GM21717 (cell line): Measurements from ENCODE around the gene SPATA32.
"Not testable (repeated sequence)": the region's sequence is repeated elsewhere in the genome, so short reads cannot be mapped to it uniquely, and the experiment has no call there.

ENCODE experiments used
- ATAC-seq: cut with Tn5 transposase; IDR thresholded peaks from one replicate; pipeline ENCODE4 v1.9.1; 2021; ENCODE audit warnings: mild to moderate bottlenecking, moderate library complexity; ENCODE audit not compliant: unreplicated experiment

Gene SPATA32

GRCh38 chr17:45273551-45273957, 11.7 kb upstream of the SPATA32 start:
- ATAC-seq, result no peak

- ATAC-seq, result no peak
These were observed 9.7 kb upstream of the SPATA32 start for GRCh38 chr17:45271603-45272002.

GRCh38 chr17:45270828-45271418, 9.0 kb upstream of the SPATA32 start:
- ATAC-seq, result no peak

- no peak for ATAC-seq
These were observed 8.0 kb upstream of the SPATA32 start for GRCh38 chr17:45269912-45270311.

- no peak for ATAC-seq
These were observed 5.7 kb upstream of the SPATA32 start for GRCh38 chr17:45267436-45268055.

- ATAC-seq, result no peak
These were observed 4.6 kb upstream of the SPATA32 start for GRCh38 chr17:45266372-45266926.

GRCh38 chr17:45265821-45266220, 3.9 kb upstream of the SPATA32 start:
- ATAC-seq, result no peak

GRCh38 chr17:45264988-45265387, 3.1 kb upstream of the SPATA32 start:
- no peak for ATAC-seq

- ATAC-seq, result no peak
These were observed 2.5 kb upstream of the SPATA32 start for GRCh38 chr17:45264430-45264829.

- ATAC-seq, result no peak
These were observed 1.6 kb upstream of the SPATA32 start for GRCh38 chr17:45263477-45263860.

GRCh38 chr17:45262516-45263476, 902 bp upstream of the SPATA32 start:
- ATAC-seq, result no peak

- no peak for ATAC-seq
These were observed 1.6 kb downstream of the SPATA32 start for GRCh38 chr17:45260204-45260783.

GRCh38 chr17:45258981-45259380, 2.9 kb downstream of the SPATA32 start:
- no peak for ATAC-seq

GRCh38 chr17:45257115-45257514, 4.8 kb downstream of the SPATA32 start:
- ATAC-seq, result no peak

GRCh38 chr17:45256114-45256966, 5.6 kb downstream of the SPATA32 start:
- no peak for ATAC-seq

GRCh38 chr17:45255358-45255757, 6.5 kb downstream of the SPATA32 start:
- no peak for ATAC-seq

GRCh38 chr17:45253879-45254278, 8.0 kb downstream of the SPATA32 start:
- ATAC-seq, result no peak

- ATAC-seq, result not testable (repeated sequence)
These were observed 8.7 kb downstream of the SPATA32 start for GRCh38 chr17:45253237-45253636.

- no peak for ATAC-seq
These were observed 10.0 kb downstream of the SPATA32 start for GRCh38 chr17:45251931-45252330.
